Muscle of back (tissue), 11 donors: ENCODE data around the gene ADPRHL1. TPM values are rescaled to one million over a fixed set of nuclear protein-coding genes. Genes with fewer than 3 reads are reported as not detected.

Experiments used
- DNase-seq, 3 donors: peaks; one replicate each; pipeline versions ENCODE4 v3.0.0 to v3.0.0-alpha.2; 2013
- polyA plus RNA-seq, 10 donors: library from polyadenylated mRNA; unstranded; fragments of 120-200 nt; gene quantifications; one replicate each; pipeline ENCODE4 v1.2.1, GENCODE V29; 2013; ENCODE audit not compliant: insufficient read length in 10 of 10

Gene ADPRHL1
- polyA plus RNA-seq, 10 donors: 124 to 270 (median 245) TPM

GRCh38 chr13:113418722-113419049 is 34.6 kb downstream of the ADPRHL1 start:
- DNase-seq: no peak

- no peak for DNase-seq
Measured at GRCh38 chr13:113417836-113418721, 35.2 kb downstream of the ADPRHL1 start.

DNA sequence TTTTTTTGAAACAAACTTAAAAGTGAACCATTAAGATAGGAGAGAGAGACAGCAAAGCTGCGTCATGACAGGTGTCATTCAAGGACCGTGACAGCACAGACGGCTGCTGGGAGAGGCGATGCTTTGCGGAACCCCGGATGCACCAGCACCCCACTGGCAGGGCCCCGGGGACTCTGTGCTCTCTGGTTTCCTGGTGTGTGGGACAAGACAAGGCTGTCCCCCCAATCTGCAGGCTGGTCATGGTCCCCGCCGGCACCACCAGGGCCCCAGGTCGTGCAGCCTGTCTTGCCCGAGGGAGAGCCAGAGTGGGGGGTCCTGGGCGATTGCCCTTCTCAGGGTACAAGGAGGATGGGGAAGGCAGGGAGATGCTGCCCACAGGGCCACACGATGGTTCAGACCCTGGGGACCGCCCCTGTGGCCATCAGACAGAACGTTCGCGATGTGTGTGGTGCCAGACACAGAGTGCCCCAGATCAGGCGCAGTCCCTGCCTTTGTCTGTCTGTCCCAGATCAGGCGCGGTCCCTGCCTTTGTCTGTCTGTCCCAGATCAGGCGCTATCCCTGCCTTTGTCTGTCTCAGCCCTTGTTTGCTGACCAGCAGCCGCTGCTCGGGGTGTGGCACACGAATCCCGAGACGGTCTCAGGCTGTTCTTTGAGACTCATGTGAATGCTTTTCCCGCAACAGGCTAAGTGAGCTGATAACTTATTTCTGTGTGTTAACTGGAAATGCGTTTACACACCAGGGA is 36.1 kb downstream of the ADPRHL1 start:
- no peak for DNase-seq

DNA sequence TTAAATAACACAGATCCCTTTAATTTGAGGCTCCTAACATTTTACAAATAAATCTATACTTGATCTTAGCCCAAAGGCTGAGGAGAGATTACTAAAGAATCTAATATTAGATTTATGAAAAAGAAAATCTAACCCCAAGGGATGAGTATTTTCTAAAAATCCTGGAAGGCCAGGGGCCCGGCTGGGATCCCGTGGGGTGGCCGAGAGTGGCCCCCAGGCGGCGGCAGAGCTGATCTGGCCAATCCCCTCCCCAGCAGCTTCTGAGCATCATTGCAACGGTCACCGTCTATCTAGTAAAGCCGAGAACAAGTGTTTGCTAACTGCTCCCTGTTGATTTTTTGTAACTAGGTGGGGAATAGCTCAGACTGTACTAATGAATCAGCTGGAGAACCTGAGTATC is 37.5 kb downstream of the ADPRHL1 start:
- DNase-seq: no peak

- DNase-seq: no peak
Measured at GRCh38 chr13:113415032-113415431, 38.3 kb downstream of the ADPRHL1 start.

GRCh38 chr13:113414335-113414734 is 39.0 kb downstream of the ADPRHL1 start:
- DNase-seq: no peak

- DNase-seq: peak in 1 of 3 donors; percentile 42
Measured at GRCh38 chr13:113413898-113414282, 39.4 kb downstream of the ADPRHL1 start.

DNA sequence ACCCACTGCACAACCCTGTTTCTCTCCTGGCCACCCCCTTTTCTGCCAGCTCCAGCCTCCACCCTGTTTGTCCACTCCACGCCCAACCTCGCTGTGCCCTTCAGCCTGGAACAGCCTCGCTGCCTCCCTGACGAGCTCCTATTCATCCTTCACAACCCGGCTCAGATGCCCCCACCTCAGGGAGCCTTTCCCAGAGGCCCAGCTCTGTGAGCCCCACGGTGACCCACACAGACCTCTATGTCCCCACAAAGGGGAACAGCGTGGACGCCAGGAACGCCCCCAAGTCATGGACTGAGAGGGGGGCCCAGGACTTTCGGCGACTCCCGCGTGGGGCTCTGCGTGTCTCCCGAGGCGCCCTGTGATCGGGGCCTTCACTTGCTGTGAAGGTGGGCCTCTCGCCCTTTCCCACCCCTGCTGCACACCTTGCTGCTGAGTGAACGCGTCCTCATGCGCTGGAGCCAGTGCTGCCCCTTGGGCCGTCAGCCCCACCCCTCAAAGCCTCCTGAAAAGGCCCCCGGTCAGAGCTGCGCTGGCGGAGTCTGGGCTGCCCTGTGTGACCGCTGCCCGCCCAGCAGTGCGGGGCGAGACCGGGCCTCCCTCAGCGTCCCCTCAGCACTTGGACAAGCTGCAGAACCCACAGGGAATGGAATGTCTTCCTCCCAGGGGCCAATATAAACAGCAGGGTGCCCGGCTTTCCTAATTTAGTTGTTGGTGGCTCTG is 40.0 kb downstream of the ADPRHL1 start:
- DNase-seq: no peak

GRCh38 chr13:113412440-113412839 is 40.8 kb downstream of the ADPRHL1 start:
- DNase-seq: no peak

DNA sequence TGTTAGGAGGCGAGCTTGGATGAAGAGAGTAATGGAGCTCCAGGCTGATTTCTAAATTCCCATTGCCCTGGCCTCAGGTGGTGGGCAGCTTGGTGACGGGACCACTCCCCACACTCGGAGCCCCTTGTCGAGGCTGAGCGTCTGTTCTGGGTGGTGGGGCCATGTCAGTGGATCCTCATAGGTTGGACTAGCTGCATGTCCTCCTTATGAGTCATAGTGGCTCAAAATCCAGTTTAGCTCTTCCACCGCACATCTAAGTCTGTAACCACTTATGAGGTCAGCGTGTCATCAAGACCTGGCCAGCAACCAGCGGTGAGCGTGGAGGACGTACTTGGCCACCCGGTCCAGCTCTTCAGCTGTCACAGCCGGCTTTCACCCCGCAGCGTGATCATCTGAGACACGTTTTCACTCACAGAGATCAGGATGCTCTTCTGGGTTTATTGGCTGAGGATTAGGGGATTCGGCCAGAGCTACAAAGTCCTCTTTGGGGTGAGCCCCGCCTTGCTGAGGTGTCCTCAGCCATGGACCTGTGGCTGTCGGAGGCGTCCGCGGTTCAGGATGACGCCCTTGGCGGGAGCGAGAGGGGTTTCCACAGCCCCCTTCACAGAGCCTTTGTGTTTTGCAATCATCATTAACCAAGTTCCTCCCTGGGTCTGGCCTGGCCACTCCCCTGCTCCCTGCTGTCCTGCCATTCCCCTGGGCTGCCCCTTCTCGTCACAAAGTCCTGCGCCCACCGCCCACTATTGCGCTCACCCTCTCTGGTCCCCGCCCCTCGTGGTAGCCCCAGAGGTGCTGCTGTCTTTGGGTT is 41.9 kb downstream of the ADPRHL1 start:
- DNase-seq: peak; percentile 66 to 83 (median 73)

DNA sequence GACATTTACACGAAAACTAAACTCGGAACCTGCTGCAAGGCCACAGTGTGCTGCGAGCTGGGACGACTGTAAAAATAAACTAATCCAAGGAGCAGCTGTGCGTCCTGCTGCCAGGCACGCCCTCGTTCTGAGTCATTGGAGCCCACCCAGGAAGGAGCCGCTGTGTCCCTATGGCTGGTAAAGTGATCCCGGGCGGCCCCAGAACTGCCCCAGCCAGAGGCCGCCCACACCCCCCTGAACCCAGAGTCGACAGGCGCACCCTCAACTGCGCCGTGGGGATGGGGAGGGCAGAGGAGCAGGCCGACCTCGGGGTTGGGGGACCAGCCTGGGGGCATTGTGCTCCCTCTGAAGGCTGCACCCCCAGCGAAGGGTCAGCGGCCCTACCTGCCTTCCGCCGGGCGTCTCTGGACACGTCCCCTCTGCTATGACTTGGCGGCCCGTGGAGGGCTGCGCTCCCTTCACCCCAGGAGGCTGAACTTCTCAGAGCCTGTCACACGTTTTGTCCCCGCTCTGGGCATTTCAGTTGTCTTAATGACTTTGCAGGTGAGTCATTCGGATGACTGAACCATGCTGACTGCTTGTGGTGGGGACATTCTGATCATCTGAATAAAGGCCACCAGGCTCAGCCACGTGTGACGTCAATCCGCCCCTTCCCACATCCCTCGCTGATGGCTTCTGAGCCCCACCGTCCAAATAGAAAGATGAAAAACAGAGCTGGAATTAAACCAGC is 42.7 kb downstream of the ADPRHL1 start:
- peak; percentile 79 to 83 (median 80) for DNase-seq

- no peak for DNase-seq
Measured at GRCh38 chr13:113408562-113408961, 44.7 kb downstream of the ADPRHL1 start.

DNA sequence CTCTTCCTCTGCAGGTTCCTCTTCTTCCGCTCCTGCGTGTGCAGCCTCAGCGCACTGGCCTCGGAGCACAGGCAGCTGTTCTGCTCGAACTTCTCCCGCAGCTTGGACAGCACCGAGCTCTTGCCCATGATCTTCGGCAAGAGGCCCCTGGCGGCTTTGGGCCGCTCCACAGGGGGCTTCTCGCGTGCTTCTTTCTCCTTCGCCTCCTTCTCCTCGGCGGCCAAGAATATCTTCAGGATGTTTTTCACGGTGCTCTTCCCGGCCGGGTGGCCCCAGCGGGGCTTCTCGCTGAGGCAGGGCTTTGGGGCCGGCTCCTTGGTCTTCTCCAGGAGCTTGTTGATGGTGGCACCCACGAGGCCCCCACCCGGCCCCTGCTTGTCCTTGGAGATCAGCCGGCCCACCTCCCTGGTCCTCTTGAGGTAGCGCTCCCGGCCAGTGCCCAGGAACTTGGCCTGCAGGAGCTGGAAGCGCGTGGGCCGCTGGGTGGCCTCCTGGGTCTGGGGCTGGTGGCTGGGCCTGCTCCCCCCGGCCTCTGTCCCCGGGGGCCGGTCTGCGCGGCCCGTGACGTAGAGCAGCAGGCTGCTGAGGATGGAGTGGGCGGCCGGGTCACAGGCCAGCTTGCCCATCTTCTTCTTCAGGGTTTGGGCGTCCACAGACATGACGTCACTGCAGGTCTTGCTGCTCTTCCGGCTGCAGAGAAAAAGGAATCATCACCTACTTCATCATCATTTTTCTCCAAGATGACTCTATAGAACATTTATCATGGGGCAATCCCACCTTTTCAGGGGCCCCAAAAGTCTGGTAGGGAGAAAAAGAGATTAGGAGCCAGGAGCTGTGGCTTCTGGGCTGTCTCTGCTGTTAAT is 45.5 kb downstream of the ADPRHL1 start:
- DNase-seq: no peak

- no peak for DNase-seq
Measured at GRCh38 chr13:113407103-113407530, 46.2 kb downstream of the ADPRHL1 start.

DNA sequence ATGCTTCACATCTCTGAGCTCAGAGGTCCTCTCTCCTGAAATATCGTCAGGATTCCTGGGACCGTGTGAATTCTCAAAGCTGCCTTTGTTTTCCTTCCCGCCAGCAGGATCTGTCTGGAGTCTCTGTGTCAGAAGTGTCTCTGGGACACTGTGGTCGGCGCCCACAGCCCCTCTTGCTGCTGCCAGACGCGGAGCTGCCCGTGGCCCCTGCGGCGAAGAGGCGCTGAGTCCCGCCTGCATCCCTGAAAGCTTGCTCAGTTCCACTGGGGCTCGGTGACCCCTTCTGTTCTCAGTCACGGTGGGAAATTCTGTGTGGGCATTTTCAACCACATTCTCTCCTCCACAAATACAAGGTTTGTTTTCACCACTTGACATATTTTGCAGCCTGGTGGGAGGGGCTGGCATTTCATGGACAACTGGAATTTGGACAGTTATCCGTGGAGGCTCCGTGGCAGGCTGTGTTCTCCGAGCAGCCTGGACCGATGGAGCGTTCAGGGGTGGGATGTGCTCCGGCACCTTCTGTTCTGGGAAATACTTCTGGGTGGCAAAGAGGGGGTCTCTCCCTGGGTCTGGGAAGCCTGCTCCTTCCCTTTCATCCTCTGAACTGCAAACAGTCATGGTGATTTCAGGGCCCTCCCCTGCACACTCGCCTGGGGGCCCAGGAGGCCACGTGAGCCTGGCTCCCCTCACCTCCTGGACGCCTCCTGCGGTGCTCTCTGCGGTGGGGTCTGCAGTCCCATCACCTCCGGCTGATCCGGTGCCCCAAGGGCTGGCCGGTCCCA is 46.8 kb downstream of the ADPRHL1 start:
- no peak for DNase-seq

DNA sequence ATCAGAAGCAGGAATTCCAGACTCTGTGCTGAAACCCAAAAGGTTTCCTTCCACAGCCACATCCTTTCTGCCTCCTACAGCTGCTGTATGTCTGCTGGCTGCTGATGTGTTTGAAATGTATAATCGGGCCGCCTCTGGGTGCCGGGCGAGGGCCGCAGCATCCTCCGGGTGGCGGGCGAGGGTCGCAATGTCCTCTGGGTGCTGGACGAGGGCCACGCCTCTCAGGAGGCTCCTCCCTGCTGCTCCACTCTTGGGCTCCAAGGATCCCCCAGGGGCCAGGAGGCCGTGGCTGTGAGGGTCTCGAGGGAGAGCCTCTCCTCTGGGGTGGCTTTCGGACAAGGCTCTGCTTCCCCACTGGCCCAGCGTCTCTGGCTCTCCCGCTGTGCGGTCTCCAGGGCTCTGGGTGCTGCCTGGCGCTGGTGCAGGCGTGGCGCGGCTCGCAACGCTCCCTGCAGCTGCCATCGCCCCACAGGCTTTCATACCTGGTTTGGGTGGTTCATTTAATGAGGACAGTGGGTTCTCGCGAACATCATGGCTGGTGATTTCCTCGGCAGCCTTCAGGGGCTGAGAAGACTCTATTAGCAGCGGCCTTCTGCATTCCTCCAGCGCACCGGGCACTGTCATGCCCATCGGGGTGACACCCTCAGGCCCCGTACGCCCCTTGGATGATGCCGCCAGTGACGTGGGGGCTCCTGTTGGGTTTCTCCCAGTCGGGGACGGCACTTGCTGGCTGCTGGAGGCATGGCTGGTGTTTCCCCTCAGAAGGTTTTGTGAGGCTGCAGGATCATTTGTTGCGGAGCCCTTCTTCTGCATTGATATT is 47.6 kb downstream of the ADPRHL1 start:
- DNase-seq: no peak

GRCh38 chr13:113404723-113405471 is 48.4 kb downstream of the ADPRHL1 start:
- no peak for DNase-seq
